ENCODE results near the gene SLC19A1.

GRCh38 chr21:45457832-45458172, 84.4 kb downstream of the SLC19A1 start:
- TF ChIP-seq CTCF (conservative IDR thresholded peaks at IDR 0.05) (no peak), ZFX (IDR thresholded peaks at IDR 0.05) (no peak)

Measured in C4-2B (cell line).